ENCODE data around the gene AKR1C4.

- no peak for TF ChIP-seq POLR2A (IDR thresholded peaks at IDR 0.05; ENCODE audit: low read length)
- TF ChIP-seq GATA1 (IDR thresholded peaks at IDR 0.05; ENCODE audit: low read depth, low read length): no peak
Measured at GRCh38 chr10:5242585-5242984, 45.9 kb downstream of the AKR1C4 start.
